Stimulated activated CD4-positive, alpha-beta T cell treated with anti-CD3 and anti-CD28 coated beads, Interleukin-15, amount 100 ng/mL, for 24 hours (primary cell): ENCODE measurements around the gene PRR27.
"Not testable (repeated sequence)": the region's sequence is repeated elsewhere in the genome, so short reads cannot be mapped to it uniquely, and the experiment has no call there.

Experiments used
- DNase-seq: peaks from one replicate; pipeline ENCODE4 v3.0.0-alpha.2; 2020

The PRR27 gene

GRCh38 chr4:70203601-70204000 is 49.6 kb downstream of the PRR27 start:
- DNase-seq, result no peak

GRCh38 chr4:70212752-70213151 is 58.7 kb downstream of the PRR27 start:
- DNase-seq, result not testable (repeated sequence)
